Thyroid gland (tissue), 4 donors: ENCODE results near the gene CTAG1A. TPM values are rescaled to one million over a fixed set of nuclear protein-coding genes. Genes with fewer than 3 reads are reported as not detected.

ENCODE experiments used
- small RNA-seq: library from RNA; depleted of rRNA; stranded (forward); fragments of <200 nt; gene quantifications from one replicate; pipeline ENCODE3, GENCODE V24; 2016
- total RNA-seq, 4 donors: library from RNA; depleted of rRNA; stranded (reverse); fragments of >200 nt; gene quantifications; one replicate each; pipeline ENCODE4 v1.2.3, GENCODE V29; 2016

CTAG1A gene
- total RNA-seq, 4 donors from 2014 or later: not detected

Small RNA genes lying within 50 kb of the gene (small RNA-seq; reads per million reads assigned to genes)
- gene AC244090.1 (not detected), gene AC244107.2 (not detected)

Other genes starting within 250 kb of the CTAG1A start
- 100 to 1,000 TPM; 143 to 553 (median 291) TPM for gene FLNA, start 210.5 kb upstream of the CTAG1A start, total RNA-seq
- 10 to 100 TPM; 36.5 to 71.6 (median 57.2) TPM for gene EMD, start 205.8 kb upstream of the CTAG1A start, total RNA-seq
- gene RPL10, start 186.8 kb upstream of the CTAG1A start, total RNA-seq: 1,000 to 10,000 TPM; 1,199 to 6,548 (median 3,258) TPM
- gene DNASE1L1, start 175.9 kb upstream of the CTAG1A start, total RNA-seq: 10 to 100 TPM; 40.7 to 92.9 (median 61.6) TPM
- gene TAFAZZIN, start 173.6 kb upstream of the CTAG1A start, total RNA-seq: 10 to 100 TPM; 41.1 to 75.9 (median 59.0) TPM
- gene ATP6AP1, start 156.5 kb upstream of the CTAG1A start, total RNA-seq: 100 to 1,000 TPM in 1 of 4 donors, 10 to 100 TPM in 3; 69.0 to 172 (median 84.4) TPM
- gene GDI1, start 148.0 kb upstream of the CTAG1A start, total RNA-seq: 10 to 100 TPM; 59.7 to 86.2 (median 78.1) TPM
- 10 to 100 TPM; 39.9 to 76.3 (median 47.4) TPM for gene FAM50A, start 141.0 kb upstream of the CTAG1A start, total RNA-seq
- gene PLXNA3, start 126.9 kb upstream of the CTAG1A start, total RNA-seq: 10 to 100 TPM in 2 of 4 donors, 1 to 10 TPM in 2; 3.9 to 20.7 (median 14.1) TPM
- 10 to 100 TPM; 10.2 to 18.9 (median 12.6) TPM for gene LAGE3, start 105.9 kb upstream of the CTAG1A start, total RNA-seq
- gene UBL4A, start 98.5 kb upstream of the CTAG1A start, total RNA-seq: 10 to 100 TPM; 32.9 to 63.4 (median 41.3) TPM
- gene SLC10A3, start 94.5 kb upstream of the CTAG1A start, total RNA-seq: 10 to 100 TPM; 21.9 to 40.6 (median 29.3) TPM
- gene FAM3A, start 68.9 kb upstream of the CTAG1A start, total RNA-seq: 10 to 100 TPM; 56.3 to 67.7 (median 65.3) TPM
- 100 to 1,000 TPM in 2 of 4 donors, 10 to 100 TPM in 2; 47.2 to 288 (median 158) TPM for gene G6PD, start 38.3 kb upstream of the CTAG1A start, total RNA-seq
- gene IKBKG, start 37.5 kb upstream of the CTAG1A start, total RNA-seq: 10 to 100 TPM; 14.4 to 24.3 (median 16.8) TPM
- not detected for gene CTAG1B, start 34.1 kb downstream of the CTAG1A start, total RNA-seq
- gene CTAG2, start 68.4 kb downstream of the CTAG1A start, total RNA-seq: not detected
- gene GAB3, start 165.9 kb downstream of the CTAG1A start, total RNA-seq: 10 to 100 TPM in 1 of 4 donors, 1 to 10 TPM in 3; 5.8 to 10.2 (median 8.1) TPM
- 10 to 100 TPM; 33.8 to 41.5 (median 35.2) TPM for gene DKC1, start 177.7 kb downstream of the CTAG1A start, total RNA-seq
- gene MPP1, start 220.4 kb downstream of the CTAG1A start, total RNA-seq: 10 to 100 TPM; 26.8 to 47.3 (median 28.8) TPM
- gene SMIM9, start 249.5 kb downstream of the CTAG1A start, total RNA-seq: not detected